ENCODE results near the gene CUL4A.

CUL4A gene

DNA sequence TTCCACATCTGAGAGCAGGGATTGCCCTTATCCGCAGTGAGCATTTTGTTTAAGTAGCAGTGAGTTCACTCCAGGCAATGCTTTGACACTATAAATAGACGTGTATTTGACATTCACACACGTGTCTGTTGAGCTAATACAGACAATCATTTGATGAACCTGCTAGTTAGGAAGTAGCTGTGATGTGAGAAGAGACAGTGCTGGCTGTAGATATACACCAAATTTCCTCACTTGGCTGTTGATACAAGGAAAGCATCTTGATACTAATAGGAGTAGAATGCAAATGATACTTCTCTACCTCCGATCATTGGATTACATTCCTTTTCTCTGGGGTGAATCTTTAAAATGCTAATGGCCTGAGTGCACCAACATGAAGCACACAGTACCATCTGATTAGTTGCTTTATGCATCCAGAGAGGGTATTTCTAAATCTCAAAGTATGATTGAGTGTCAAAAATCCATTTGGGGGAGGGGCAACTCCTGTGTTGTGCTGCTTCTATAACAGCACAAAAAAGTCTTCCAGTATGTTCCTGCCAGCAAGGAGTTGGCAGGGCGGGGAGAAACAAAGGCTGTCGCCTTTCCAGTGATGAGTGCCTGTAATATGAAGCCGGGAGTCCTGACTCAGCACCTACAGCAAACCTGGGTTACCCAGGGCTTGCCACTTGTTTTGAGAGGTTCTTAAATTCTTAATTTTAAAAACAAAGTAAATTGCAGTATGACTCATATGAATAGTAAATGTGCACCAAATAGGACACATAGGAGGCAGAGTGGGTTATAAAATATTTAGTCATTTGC is 7.0 kb downstream of the CUL4A start:
- in situ Hi-C loops (cut with MboI; ENCODE audit: low pct_unique_long_range_greater_than_20kb, low sequenced_read_pairs, unreplicated experiment): no loop called here
- peak; percentile 5 for DNase-seq (ENCODE audit: low spot score)
- TF ChIP-seq, protein P1, sequence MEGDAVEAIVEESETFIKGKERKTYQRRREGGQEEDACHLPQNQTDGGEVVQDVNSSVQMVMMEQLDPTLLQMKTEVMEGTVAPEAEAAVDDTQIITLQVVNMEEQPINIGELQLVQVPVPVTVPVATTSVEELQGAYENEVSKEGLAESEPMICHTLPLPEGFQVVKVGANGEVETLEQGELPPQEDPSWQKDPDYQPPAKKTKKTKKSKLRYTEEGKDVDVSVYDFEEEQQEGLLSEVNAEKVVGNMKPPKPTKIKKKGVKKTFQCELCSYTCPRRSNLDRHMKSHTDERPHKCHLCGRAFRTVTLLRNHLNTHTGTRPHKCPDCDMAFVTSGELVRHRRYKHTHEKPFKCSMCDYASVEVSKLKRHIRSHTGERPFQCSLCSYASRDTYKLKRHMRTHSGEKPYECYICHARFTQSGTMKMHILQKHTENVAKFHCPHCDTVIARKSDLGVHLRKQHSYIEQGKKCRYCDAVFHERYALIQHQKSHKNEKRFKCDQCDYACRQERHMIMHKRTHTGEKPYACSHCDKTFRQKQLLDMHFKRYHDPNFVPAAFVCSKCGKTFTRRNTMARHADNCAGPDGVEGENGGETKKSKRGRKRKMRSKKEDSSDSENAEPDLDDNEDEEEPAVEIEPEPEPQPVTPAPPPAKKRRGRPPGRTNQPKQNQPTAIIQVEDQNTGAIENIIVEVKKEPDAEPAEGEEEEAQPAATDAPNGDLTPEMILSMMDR (IDR thresholded peaks at IDR 0.05; ENCODE audit: extremely low read depth, insufficient read depth, missing control alignments): no peak

DNA sequence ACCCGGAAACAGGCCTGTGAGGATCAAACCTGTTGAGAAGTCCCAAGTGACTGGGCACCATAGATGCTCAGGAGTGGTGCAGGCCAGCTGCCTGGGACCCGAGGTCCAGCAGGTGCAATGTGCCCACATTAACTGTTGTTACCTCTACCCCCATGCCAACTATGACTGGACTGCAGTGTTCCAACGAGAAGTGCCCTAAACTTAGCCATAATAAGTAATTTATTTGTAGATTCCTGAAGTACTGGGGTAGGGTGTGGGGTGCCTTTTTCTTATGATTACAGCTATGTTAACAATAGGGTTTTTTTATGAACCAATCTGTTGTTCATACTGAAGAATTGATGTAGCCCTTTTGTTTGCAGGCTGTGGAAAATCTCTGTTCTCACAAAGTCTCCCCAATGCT is 9.2 kb downstream of the CUL4A start:
- DNase-seq (ENCODE audit: low spot score): no peak
- in situ Hi-C loops (cut with MboI; ENCODE audit: low pct_unique_long_range_greater_than_20kb, low sequenced_read_pairs, unreplicated experiment): no loop called here

DNA sequence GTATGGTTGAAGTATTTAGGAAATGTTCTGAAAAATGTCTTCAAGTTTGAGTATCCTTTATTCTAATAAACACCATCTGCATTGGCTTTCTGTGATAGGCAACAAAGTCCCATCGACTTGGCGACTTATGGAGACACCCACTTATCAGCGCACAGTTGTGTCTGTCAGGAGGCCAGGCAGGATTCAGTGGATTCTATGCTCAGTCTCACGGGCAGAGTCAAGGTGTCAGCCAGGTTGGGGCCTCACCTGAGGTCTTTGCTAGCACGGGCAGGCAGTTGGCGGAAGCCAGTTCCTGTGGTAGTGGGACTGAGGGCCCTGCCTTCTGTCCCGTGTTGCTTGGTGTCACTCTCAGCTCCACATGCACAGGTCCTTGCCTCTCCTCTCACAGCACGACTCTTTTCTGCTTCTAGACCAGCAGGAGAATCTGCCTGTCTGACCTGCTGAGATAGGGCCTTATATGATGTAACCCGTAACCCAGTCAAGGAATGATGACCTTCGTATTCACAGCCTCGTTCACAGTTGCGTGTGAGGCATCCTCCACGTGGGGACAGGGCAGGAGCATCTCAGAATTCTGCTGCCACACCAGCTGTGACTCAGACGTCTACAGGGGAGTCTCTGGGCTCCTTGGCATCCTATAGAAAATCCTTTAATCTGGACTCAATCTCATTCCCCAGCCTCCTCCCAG is 10.0 kb downstream of the CUL4A start:
- in situ Hi-C loops (cut with MboI; ENCODE audit: low pct_unique_long_range_greater_than_20kb, low sequenced_read_pairs, unreplicated experiment): no loop called here
- no peak for DNase-seq (ENCODE audit: low spot score)
- TF ChIP-seq, protein P1 (IDR thresholded peaks at IDR 0.05; ENCODE audit: extremely low read depth, insufficient read depth, missing control alignments): no peak

More for the DNA sequence above, 9.2 kb downstream of the CUL4A start:
- TF ChIP-seq, protein P1 (IDR thresholded peaks at IDR 0.05; ENCODE audit: extremely low read depth, insufficient read depth, missing control alignments): no peak

DNA sequence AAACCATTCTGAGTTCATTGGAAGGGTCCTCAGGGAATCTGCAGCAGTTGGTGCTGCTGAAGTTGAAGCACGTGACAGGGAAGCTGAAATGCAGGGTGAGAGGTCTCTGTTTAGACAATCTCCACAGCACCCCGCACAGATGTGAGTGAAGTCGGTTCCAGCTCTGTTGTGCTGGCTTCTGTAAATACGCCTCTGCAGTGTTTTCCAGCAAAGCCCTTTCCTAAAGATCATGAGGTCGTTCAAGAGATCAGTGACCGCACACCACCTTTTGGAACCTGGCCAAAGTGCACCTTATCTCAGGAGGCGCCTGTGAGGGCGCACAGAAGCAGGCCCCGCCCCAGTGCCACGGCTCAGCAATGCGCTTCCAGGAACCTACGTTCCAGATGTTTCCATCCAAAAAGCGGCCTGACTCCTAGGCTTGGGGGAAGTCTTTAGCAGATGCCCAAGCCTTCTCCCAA is 10.8 kb downstream of the CUL4A start:
- in situ Hi-C loops (cut with MboI; ENCODE audit: low pct_unique_long_range_greater_than_20kb, low sequenced_read_pairs, unreplicated experiment): no loop called here
- TF ChIP-seq, protein P1 (IDR thresholded peaks at IDR 0.05; ENCODE audit: extremely low read depth, insufficient read depth, missing control alignments): no peak
- no peak for DNase-seq (ENCODE audit: low spot score)

DNA sequence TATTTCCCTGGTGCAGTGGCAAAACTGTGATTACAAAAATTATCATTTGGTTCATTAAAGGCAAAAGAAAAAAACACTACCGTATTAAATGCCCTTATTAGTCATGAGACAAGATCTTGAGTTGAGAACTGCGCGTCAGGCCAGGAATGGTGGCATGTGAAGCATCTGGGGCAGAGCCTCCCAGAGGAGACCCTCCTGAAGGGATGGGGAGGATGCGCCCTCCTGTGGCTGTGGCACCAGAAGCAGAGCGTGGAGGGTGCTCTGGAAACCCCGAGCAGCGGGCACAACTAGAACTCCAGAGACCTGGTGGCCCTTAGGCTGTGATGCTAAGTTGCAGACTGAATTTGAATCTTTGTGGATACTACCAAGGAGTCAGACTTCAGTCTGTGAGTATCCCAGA is 11.5 kb downstream of the CUL4A start:
- TF ChIP-seq, protein P1 (IDR thresholded peaks at IDR 0.05; ENCODE audit: extremely low read depth, insufficient read depth, missing control alignments): no peak
- DNase-seq (ENCODE audit: low spot score): no peak
- in situ Hi-C loops (cut with MboI; ENCODE audit: low pct_unique_long_range_greater_than_20kb, low sequenced_read_pairs, unreplicated experiment): no loop called here

- in situ Hi-C loops (cut with MboI; ENCODE audit: low pct_unique_long_range_greater_than_20kb, low sequenced_read_pairs, unreplicated experiment): no loop called here
- TF ChIP-seq, protein P1 (IDR thresholded peaks at IDR 0.05; ENCODE audit: extremely low read depth, insufficient read depth, missing control alignments): no peak
Measured at GRCh38 chr13:113223070-113223469, 13.7 kb downstream of the CUL4A start.

More at GRCh38 chr13:113223070-113223469, 13.7 kb downstream of the CUL4A start:
- no peak for DNase-seq (ENCODE audit: low spot score)
